GM23338 (cell line): ENCODE results near the gene DUSP7. TPM values are rescaled to one million over a fixed set of nuclear protein-coding genes. Genes with fewer than 3 reads are reported as not detected.

Experiments
- ATAC-seq: fragments of 200-7000 bp; cut with Tn5 transposase; 3 replicates; pipeline ENCODE4 v1.9.1; 2020
- DNase-seq: peaks from one replicate; pipeline ENCODE4 v3.0.0-alpha.2; 2015; ENCODE audit warnings: low spot score
- H2AFZ ChIP-seq: fragments of 200-600 bp; sonication (generic); 2 replicates; pipeline ENCODE4 v1.8.0; 2016; ENCODE audit warnings: antibody characterized with exemption, mild to moderate bottlenecking, moderate library complexity
- H3F3A ChIP-seq: fragments of 200-600 bp; sonication (generic); replicated peaks from 2 replicates; pipeline ENCODE4 v1.8.0; 2017; ENCODE audit warnings: antibody characterized with exemption, mixed run types, low read depth
- H3K27ac ChIP-seq: fragments of 200-600 bp; sonication (generic); 2 replicates; pipeline ENCODE4 v1.6.1; 2016; ENCODE audit warnings: low read depth
- H3K27me3 ChIP-seq: fragments of 200-600 bp; sonication (generic); 2 replicates; pipeline ENCODE4 v1.8.0; 2016; ENCODE audit warnings: mild to moderate bottlenecking, mixed run types, moderate library complexity; ENCODE audit not compliant: insufficient read depth
- H3K36me3 ChIP-seq: fragments of 200-600 bp; sonication (generic); 2 replicates; pipeline ENCODE4 v1.8.0; 2016; ENCODE audit warnings: mild to moderate bottlenecking; ENCODE audit not compliant: insufficient read depth
- H3K4me1 ChIP-seq: fragments of 200-600 bp; sonication (generic); 2 replicates; pipeline ENCODE4 v1.8.0; 2016; ENCODE audit warnings: mild to moderate bottlenecking, moderate library complexity; ENCODE audit not compliant: insufficient read depth
- H3K4me2 ChIP-seq: fragments of 200-600 bp; sonication (generic); 2 replicates; pipeline ENCODE4 v1.7.1; 2017; ENCODE audit warnings: mixed run types
- H3K4me3 ChIP-seq: fragments of 200-600 bp; sonication (generic); 2 replicates; pipeline ENCODE4 v1.6.1; 2016; ENCODE audit warnings: mixed run types
- H3K79me2 ChIP-seq: fragments of 200-600 bp; sonication (generic); replicated peaks from 2 replicates; pipeline ENCODE4 v1.8.0; 2017; ENCODE audit warnings: mild to moderate bottlenecking; ENCODE audit not compliant: insufficient read depth
- H3K9me2 ChIP-seq: fragments of 200-600 bp; sonication (generic); 2 replicates; pipeline ENCODE4 v1.8.0; 2017; ENCODE audit not compliant: insufficient read depth
- H4K20me1 ChIP-seq: fragments of 200-600 bp; sonication (generic); replicated peaks from 2 replicates; pipeline ENCODE4 v1.8.0; 2017; ENCODE audit warnings: mild to moderate bottlenecking; ENCODE audit not compliant: insufficient read depth
- H3K27ac Mint-ChIP-seq: 2 replicates; pipeline ENCODE4 v1.8.0; 2020; ENCODE audit warnings: inconsistent platforms, mild to moderate bottlenecking, moderate library complexity, mixed read lengths
- H3K27me3 Mint-ChIP-seq: 3 replicates; pipeline ENCODE4 v1.8.0; 2022; ENCODE audit warnings: low read depth, mild to moderate bottlenecking, moderate library complexity, mixed read lengths, inconsistent platforms; ENCODE audit not compliant: insufficient read depth, poor library complexity
- H3K36me3 Mint-ChIP-seq: 3 replicates; pipeline ENCODE4 v1.8.0; 2021; ENCODE audit warnings: low read depth, mild to moderate bottlenecking, inconsistent platforms, moderate library complexity, mixed read lengths
- H3K4me1 Mint-ChIP-seq: 3 replicates; pipeline ENCODE4 v1.8.0; 2020; ENCODE audit warnings: mild to moderate bottlenecking, inconsistent platforms, mixed read lengths
- H3K4me3 Mint-ChIP-seq: 3 replicates; pipeline ENCODE4 v1.8.0; 2021; ENCODE audit warnings: moderate library complexity, mild to moderate bottlenecking, inconsistent platforms, mixed read lengths
- H3K9me3 Mint-ChIP-seq: 3 replicates; pipeline ENCODE4 v1.8.0; 2020; ENCODE audit warnings: moderate library complexity, mild to moderate bottlenecking, inconsistent platforms, mixed read lengths
- CREB1 ChIP-seq: fragments of 250-450 bp; sonication (Bioruptor Pico); IDR thresholded peaks from 2 replicates; pipeline ENCODE4 v1.5.0; 2020; ENCODE audit warnings: low read depth, mild to moderate bottlenecking, moderate library complexity
- CTCF ChIP-seq, 2 experiments: fragments of 200-600 bp in 1 of 2; sonication (generic) in 1 of 2; conservative IDR thresholded peaks; 2 replicates each; pipeline versions ENCODE4 v1.5.1 to v1.6.1; 2016 to 2017; ENCODE audit warnings: antibody characterized with exemption in 2 of 2, low read depth in 2 of 2, mild to moderate bottlenecking in 2 of 2, moderate library complexity in 1 of 2
- ETS1 ChIP-seq: IDR thresholded peaks from 2 replicates; pipeline ENCODE4 v1.6.1; 2016; ENCODE audit warnings: antibody characterized with exemption
- EZH2 ChIP-seq: fragments of 200-600 bp; sonication (generic); IDR thresholded peaks from one replicate; pipeline ENCODE4 v1.8.0; 2017; ENCODE audit warnings: antibody characterized with exemption, mild to moderate bottlenecking, low read depth; ENCODE audit not compliant: unreplicated experiment
- EZH2phosphoT487 ChIP-seq: fragments of 200-600 bp; sonication (generic); IDR thresholded peaks from one replicate; pipeline ENCODE4 v1.8.1; 2018; ENCODE audit warnings: antibody characterized with exemption; ENCODE audit not compliant: unreplicated experiment
- JUNB ChIP-seq: IDR thresholded peaks from one replicate; pipeline ENCODE4 v1.6.1; 2016; ENCODE audit warnings: antibody characterized with exemption; ENCODE audit not compliant: unreplicated experiment
- NANOG ChIP-seq: IDR thresholded peaks from 2 replicates; pipeline ENCODE4 v1.6.1; 2016; ENCODE audit warnings: antibody characterized with exemption, borderline replicate concordance
- POLR2AphosphoS5 ChIP-seq: IDR thresholded peaks from 2 replicates; pipeline ENCODE4 v1.6.1; 2016; ENCODE audit warnings: antibody characterized with exemption, low read depth
- STAT1 ChIP-seq: IDR thresholded peaks from one replicate; pipeline ENCODE4 v1.6.1; 2016; ENCODE audit warnings: antibody characterized with exemption; ENCODE audit not compliant: unreplicated experiment
- ZNF114 ChIP-seq: fragments of 250-450 bp; sonication (Bioruptor Pico); IDR thresholded peaks from 2 replicates; pipeline ENCODE4 v1.5.0; 2020; ENCODE audit warnings: mild to moderate bottlenecking, moderate library complexity
- ZNF331 ChIP-seq: fragments of 250-450 bp; sonication (Bioruptor Pico); IDR thresholded peaks from 2 replicates; pipeline ENCODE4 v1.5.0; 2020; ENCODE audit warnings: low read depth, mild to moderate bottlenecking, moderate library complexity
- polyA plus RNA-seq: library from polyadenylated mRNA; unstranded; fragments of >200 nt; fragmentation: Nextera tagmentation; extraction: Ambion mirVana; gene quantifications from 2 replicates; pipeline ENCODE4 v1.2.1, GENCODE V29; 2016
- total RNA-seq: library from RNA; depleted of rRNA; stranded (reverse); fragments of >200 nt; shearing (Covaris generic); gene quantifications from 2 replicates; pipeline ENCODE4 v1.2.3, GENCODE V29; 2014

DUSP7 gene
- total and polyA plus RNA-seq, 2 experiments from 2014 or later, result 5.6 to 14.7 TPM

GRCh38 chr3:52010431-52010830 is 45.9 kb downstream of the DUSP7 start:
- Histone ChIP-seq H3K4me1 (peaks cover 10% of the 10 kb centered on the region; the same call in 1 of the 2 replicates), H3K79me2 (no peaks in the 10 kb centered on the region), H3F3A (no peaks in the 10 kb centered on the region), H3K27ac (no peak overlapping the region), H3K36me3 (no peaks in the 10 kb centered on the region), H3K4me2 (no peak overlapping the region), H4K20me1 (no peaks in the 10 kb centered on the region), H2AFZ (no peak overlapping the region), H3K9me2 (peaks cover 6% of the 10 kb centered on the region; the same call in 1 of the 2 replicates), H3K27me3 (no peaks in the 10 kb centered on the region), H3K4me3 (no peak overlapping the region)
- H3K27me3 Mint-ChIP-seq, result peaks cover 18% of the 10 kb centered on the region
- no peak for ATAC-seq
- H3K36me3 Mint-ChIP-seq, result no peaks in the 10 kb centered on the region; the same call in 2 of the 3 replicates
- no peak overlapping the region for H3K4me3 Mint-ChIP-seq
- TF ChIP-seq NANOG, result no peak
- TF ChIP-seq EZH2, result no peak
- no peak for TF ChIP-seq ZNF331 (CRISPR knock-in tag)
- no peak overlapping the region for H3K27ac Mint-ChIP-seq
- H3K4me1 Mint-ChIP-seq, result peaks cover 26% of the 10 kb centered on the region
- no peak for DNase-seq
- no peaks in the 10 kb centered on the region for H3K9me3 Mint-ChIP-seq

- ATAC-seq, result no peak
- Histone ChIP-seq H4K20me1 (no peaks in the 10 kb centered on the region), H3F3A (no peaks in the 10 kb centered on the region; the same call in 1 of the 2 replicates), H3K79me2 (no peaks in the 10 kb centered on the region), H3K4me3 (no peak overlapping the region), H3K27me3 (no peaks in the 10 kb centered on the region), H2AFZ (no peak overlapping the region), H3K27ac (no peak overlapping the region), H3K36me3 (no peaks in the 10 kb centered on the region), H3K9me2 (peaks cover 5% of the 10 kb centered on the region; the same call in 1 of the 2 replicates), H3K4me2 (no peak overlapping the region), H3K4me1 (peaks cover 25% of the 10 kb centered on the region; the same call in 1 of the 2 replicates)
- Mint-ChIP-seq H3K27me3 (peaks cover 17% of the 10 kb centered on the region), H3K36me3 (no peaks in the 10 kb centered on the region; the same call in 2 of the 3 replicates), H3K4me1 (peaks cover 51% of the 10 kb centered on the region), H3K9me3 (no peaks in the 10 kb centered on the region), H3K4me3 (no peak overlapping the region; the same call in 2 of the 3 replicates), H3K27ac (no peak overlapping the region)
- no peak for DNase-seq
- no peak for TF ChIP-seq EZH2phosphoT487
- no peak for TF ChIP-seq CTCF (conservative IDR thresholded peaks at IDR 0.05; ENCODE audit: low read depth in 2 of 2)
- no peak for TF ChIP-seq POLR2AphosphoS5
- no peak for TF ChIP-seq ZNF331 (CRISPR knock-in tag)
- TF ChIP-seq JUNB, result no peak
- no peak for TF ChIP-seq ETS1
- TF ChIP-seq CREB1 (CRISPR knock-in tag), result no peak
- TF ChIP-seq ZNF114 (CRISPR knock-in tag), result no peak
- TF ChIP-seq STAT1, result no peak
These were observed 49.1 kb downstream of the DUSP7 start for GRCh38 chr3:52007291-52007690.
